Motor neuron (in vitro differentiated cells): ENCODE results near the gene SARS2. TPM values are rescaled to one million over a fixed set of nuclear protein-coding genes. Genes with fewer than 3 reads are reported as not detected.
"Not testable (repeated sequence)": the region's sequence is repeated elsewhere in the genome, so short reads cannot be mapped to it uniquely, and the experiment has no call there.

ENCODE experiments used
- ATAC-seq, 8 experiments: fragments of 200-7000 bp; cut with Tn5 transposase; replicated peaks in 6 of 8; 2 replicates each; pipeline ENCODE4 v1.8.0; 2021; ENCODE audit warnings: mild to moderate bottlenecking in 8 of 8, moderate library complexity in 8 of 8
- H3K27ac ChIP-seq, 2 donors: fragments of 250-450 bp; sonication (Bioruptor Pico); 2 replicates each; pipeline ENCODE4 v1.9.0; 2021; ENCODE audit warnings: antibody characterized with exemption in 2 of 2, mild to moderate bottlenecking in 2 of 2, moderate library complexity in 1 of 2
- H3K4me1 ChIP-seq, 2 donors: fragments of 250-450 bp; sonication (Bioruptor Pico); replicated peaks in 1 of 2; 2 replicates each; pipeline ENCODE4 v1.6.1; 2021; ENCODE audit warnings: antibody characterized with exemption in 2 of 2, mild to moderate bottlenecking in 2 of 2, moderate library complexity in 1 of 2
- H3K4me3 ChIP-seq, 5 donors: fragments of 250-450 bp; sonication (Bioruptor Pico); 2 replicates each; pipeline ENCODE4 v1.9.0; 2021; ENCODE audit warnings: antibody characterized with exemption in 5 of 5, mild to moderate bottlenecking in 5 of 5, moderate library complexity in 4 of 5
- WGBS, 10 experiments: fragments of 450-650 bp; shearing (Covaris generic); methylation state at CpG; one replicate each; pipeline ENCODE4 v1.0.0; 2022; 5-methylcytosine and 5-hydroxymethylcytosine counted together
- in situ Hi-C, 9 experiments: fragments of 400-800 bp; cut with MboI; loops; one replicate each; pipeline ENCODE4 v1.15.0; 2021; ENCODE audit warnings: low sequenced_read_pairs in 9 of 9, low pct_unique_long_range_greater_than_20kb in 2 of 9; ENCODE audit not compliant: unreplicated experiment in 9 of 9
- total RNA-seq, 8 experiments: library from RNA; unstranded; fragments of 300-600 nt; gene quantifications; 2 replicates each; pipeline versions ENCODE4 v1.2.3 to v1.2.4, GENCODE V29; 2022

SARS2 gene
- total RNA-seq, 8 experiments from 2014 or later: 8.4 to 53.6 (median 19.1) TPM

- 0 to 60% (median 28%) methylated on average over 1 to 7 of the region's 25 CpGs; no CpG with 5 or more reads in 1 of the 10 experiments for WGBS, 10 experiments
- Histone ChIP-seq H3K4me3 (peak overlapping the region; percentile 81 to 98 (median 93)), H3K27ac (peak overlapping the region; percentile 28 to 31), H3K4me1 (peaks cover 6 to 8% of the 10 kb centered on the region in 2 donors)
- in situ Hi-C loops: no loop called here
- peak in 1 of 8 experiments; percentile 0 for ATAC-seq
These were observed 31.6 kb downstream of the SARS2 start for GRCh38 chr19:38898788-38899446.

DNA sequence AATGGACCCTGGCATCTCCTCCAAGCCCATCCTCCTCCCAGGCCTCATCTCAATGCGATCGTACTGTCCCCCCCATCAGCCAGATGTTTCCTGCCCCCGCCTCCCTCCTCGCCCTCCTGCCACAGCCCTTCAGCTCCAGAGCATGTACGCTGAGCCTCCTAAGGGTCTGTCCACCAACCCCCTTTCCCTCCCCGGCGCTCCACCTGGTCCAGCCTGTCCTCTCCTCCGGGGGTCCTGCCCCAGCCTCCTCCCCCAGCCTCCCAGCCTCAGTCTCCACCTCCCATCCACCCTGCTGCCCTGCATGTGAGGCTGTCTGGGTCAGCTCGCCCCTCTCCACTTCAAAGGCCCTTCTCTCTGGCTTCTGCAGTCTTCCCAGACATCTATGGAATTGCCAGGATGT lies 35.6 kb downstream of the SARS2 start:
- no peak overlapping the region for H3K27ac ChIP-seq
- WGBS, 10 experiments: no CpG with 5 or more reads among the region's 9 CpGs
- in situ Hi-C loops: no loop called here
- H3K4me3 ChIP-seq: no peak overlapping the region
- no peak for ATAC-seq
- H3K4me1 ChIP-seq: peaks cover 5 to 6% of the 10 kb centered on the region in 2 donors

GRCh38 chr19:38893341-38893771 lies 37.2 kb downstream of the SARS2 start:
- in situ Hi-C loops: no loop called here
- Histone ChIP-seq H3K4me3 (no peak overlapping the region), H3K4me1 (peaks cover under 1 to 2% of the 10 kb centered on the region in 2 donors), H3K27ac (no peak overlapping the region)
- no peak for ATAC-seq
- 83 to 92% methylated on average over 2 of the region's 14 CpGs; no CpG with 5 or more reads in 8 of the 10 experiments for WGBS, 10 experiments

- WGBS, 10 experiments: 64 to 100% (median 89%) methylated on average over 1 to 5 of the region's 5 CpGs; no CpG with 5 or more reads in 3 of the 10 experiments
- Histone ChIP-seq H3K4me1 (no peaks in the 10 kb centered on the region), H3K4me3 (no peak overlapping the region), H3K27ac (no peak overlapping the region)
- no peak for ATAC-seq
- in situ Hi-C loops: no loop called here
These were observed 37.7 kb downstream of the SARS2 start for GRCh38 chr19:38892841-38893240.

DNA sequence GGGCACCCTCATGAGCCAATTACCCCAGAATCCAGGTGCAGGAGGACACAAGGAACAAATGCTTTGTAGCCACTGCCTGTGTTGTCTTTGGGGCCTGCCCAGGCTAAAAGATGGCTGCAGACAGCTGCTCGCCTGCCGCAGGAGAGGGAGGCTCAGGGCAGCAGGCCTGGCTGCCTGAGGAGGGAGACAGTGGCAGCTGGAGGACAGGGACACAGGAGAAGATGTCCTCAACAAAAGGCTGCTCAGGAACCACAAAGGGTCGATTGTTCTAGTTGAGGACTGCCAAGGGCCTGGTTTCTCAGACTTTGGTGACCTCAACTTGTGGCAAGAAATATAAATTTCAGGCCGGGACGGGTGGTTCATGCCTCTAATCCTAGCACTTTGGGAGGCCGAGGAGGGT lies 38.8 kb downstream of the SARS2 start:
- Histone ChIP-seq H3K4me1 (no peaks in the 10 kb centered on the region), H3K4me3 (no peak overlapping the region), H3K27ac (no peak overlapping the region)
- in situ Hi-C loops: no loop called here
- WGBS, 10 experiments: 50 to 100% (median 61%) methylated on average over 1 to 3 of the region's 6 CpGs; no CpG with 5 or more reads in 4 of the 10 experiments
- no peak for ATAC-seq

- H3K4me1 ChIP-seq: no peaks in the 10 kb centered on the region
- no peak overlapping the region for H3K27ac ChIP-seq
- in situ Hi-C loops: no loop called here
- no peak for ATAC-seq
- no peak overlapping the region for H3K4me3 ChIP-seq
These were observed 39.9 kb downstream of the SARS2 start for GRCh38 chr19:38890686-38891085.

DNA sequence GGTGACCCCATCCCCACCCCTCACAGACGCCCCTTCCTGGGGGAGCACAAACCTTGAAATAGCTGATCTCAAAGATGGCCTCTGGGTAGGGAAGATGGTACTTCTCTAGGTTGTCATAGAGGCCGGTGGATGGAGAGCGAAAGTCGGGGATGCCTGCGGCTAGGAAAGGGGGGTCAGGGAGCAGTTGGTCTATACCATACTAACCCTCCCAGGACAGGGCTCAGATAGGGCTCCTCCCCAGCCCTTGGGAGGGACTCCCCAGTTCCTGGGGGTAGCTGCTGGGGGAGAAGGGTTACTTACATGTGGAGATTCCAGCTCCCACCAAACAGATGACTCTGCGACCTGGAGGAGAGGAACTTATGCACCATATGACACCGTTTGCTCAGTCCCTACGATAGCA lies 40.8 kb downstream of the SARS2 start:
- Histone ChIP-seq H3K4me1 (no peaks in the 10 kb centered on the region), H3K4me3 (no peak overlapping the region), H3K27ac (no peak overlapping the region)
- 7 to 100% (median 79%) methylated on average over 1 to 4 of the region's 8 CpGs; no CpG with 5 or more reads in 4 of the 10 experiments for WGBS, 10 experiments
- ATAC-seq: no peak
- in situ Hi-C loops: no loop called here

GRCh38 chr19:38888876-38889275 lies 41.7 kb downstream of the SARS2 start:
- no peak overlapping the region for H3K4me3 ChIP-seq
- in situ Hi-C loops: no loop called here
- no peaks in the 10 kb centered on the region for H3K4me1 ChIP-seq
- no peak for ATAC-seq
- no peak overlapping the region for H3K27ac ChIP-seq
- 80 to 100% (median 90%) methylated on average over 2 to 7 of the region's 17 CpGs; no CpG with 5 or more reads in 7 of the 10 experiments for WGBS, 10 experiments

DNA sequence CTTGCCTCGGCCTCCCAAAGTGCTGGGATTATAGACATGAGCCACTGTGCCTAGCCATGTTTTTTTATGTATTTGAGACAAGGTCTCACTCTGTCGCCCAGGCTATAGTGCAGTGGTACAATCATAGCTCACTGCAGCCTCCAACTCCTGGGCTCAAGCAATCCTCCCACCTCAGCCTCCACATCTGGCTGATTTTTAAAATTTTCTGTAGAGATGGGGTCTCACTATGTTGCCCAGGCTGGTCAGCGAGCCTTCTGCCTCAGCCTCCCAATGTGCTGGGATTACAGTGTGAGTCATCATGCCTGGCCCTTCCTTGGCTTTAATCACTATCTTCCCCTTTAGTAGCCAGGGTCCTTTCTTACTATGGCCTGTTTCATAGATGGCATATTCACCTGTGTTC lies 45.9 kb downstream of the SARS2 start:
- in situ Hi-C loops, H3K4me1 ChIP-seq, ATAC-seq, H3K27ac ChIP-seq, H3K4me3 ChIP-seq: not testable (repeated sequence)
- 67 to 100% (median 89%) methylated on average over 1 to 3 of the region's 3 CpGs; no CpG with 5 or more reads in 5 of the 10 experiments for WGBS, 10 experiments

DNA sequence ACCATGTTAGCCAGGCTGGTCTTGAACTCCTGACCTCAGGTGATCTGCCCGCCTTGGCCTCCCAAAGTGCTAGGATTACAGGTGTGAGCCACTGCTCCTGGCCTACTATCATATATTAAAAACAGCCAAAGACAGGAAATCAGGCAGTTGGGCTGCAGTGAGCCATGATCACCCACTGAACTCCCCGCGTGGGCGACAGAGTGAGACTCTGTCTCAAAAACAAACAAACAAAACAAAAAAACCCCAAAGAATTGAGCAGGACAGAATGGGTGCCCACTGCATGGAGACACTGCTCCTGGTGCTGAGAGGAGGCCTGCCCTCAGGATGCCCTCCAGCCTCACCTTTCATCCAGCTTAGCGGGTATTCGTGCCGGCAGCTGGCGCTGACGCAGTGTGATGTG lies 47.3 kb downstream of the SARS2 start:
- in situ Hi-C loops: no loop called here
- no peak overlapping the region for H3K4me3 ChIP-seq
- no peak for ATAC-seq
- no peak overlapping the region for H3K27ac ChIP-seq
- peaks cover 0 to 5% of the 10 kb centered on the region in 2 donors for H3K4me1 ChIP-seq
- WGBS, 10 experiments: 87 to 100% (median 96%) methylated on average over 1 to 8 of the region's 9 CpGs; no CpG with 5 or more reads in 4 of the 10 experiments

DNA sequence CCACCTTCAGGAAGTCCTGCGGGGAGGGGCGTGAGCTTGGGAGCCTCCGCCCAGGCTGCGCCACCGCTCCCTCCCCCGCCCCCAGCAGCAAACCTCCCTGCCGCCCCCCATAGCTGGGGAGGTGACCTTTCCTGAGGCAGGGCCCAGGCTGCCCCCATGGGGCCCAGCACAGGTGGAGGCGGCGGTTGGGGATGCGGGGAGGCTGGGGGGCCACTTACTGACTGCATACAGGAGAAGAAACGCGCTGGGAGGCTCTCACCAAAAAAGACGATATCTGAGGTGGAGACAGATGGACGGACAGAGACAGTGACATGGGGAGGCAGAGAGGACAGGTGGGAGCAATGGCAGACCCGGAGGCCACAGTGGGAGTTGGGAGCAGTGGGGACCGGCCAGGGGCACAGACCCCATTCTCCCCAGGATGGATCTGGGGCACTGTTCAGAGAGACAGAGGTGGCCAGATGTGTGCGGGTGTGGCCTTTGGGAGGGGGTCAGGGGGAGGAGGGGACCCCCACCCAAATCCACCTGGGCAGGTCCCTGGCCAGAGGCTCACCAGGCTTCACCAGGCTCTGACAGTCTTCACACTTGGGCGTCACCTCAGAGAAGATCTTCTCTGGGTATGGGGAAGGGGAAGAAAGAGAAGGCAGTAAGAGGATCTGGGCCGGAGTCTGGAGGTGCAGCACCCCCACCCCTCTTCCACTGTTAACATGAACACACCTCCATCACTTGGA lies 49.5 kb downstream of the SARS2 start:
- WGBS, 10 experiments: 100% methylated on average over 1 of the region's 19 CpGs; no CpG with 5 or more reads in 9 of the 10 experiments
- Histone ChIP-seq H3K27ac (no peak overlapping the region), H3K4me1 (peaks cover 0 to 11% of the 10 kb centered on the region in 2 donors), H3K4me3 (no peak overlapping the region)
- in situ Hi-C loops: no loop called here
- ATAC-seq: no peak

- Histone ChIP-seq H3K4me1 (peaks cover 0 to 11% of the 10 kb centered on the region in 2 donors), H3K27ac (no peak overlapping the region), H3K4me3 (no peak overlapping the region)
- in situ Hi-C loops: no loop called here
- ATAC-seq: no peak
- WGBS, 10 experiments: 100% methylated on average over 2 of the region's 19 CpGs; no CpG with 5 or more reads in 9 of the 10 experiments
These were observed 50.3 kb downstream of the SARS2 start for GRCh38 chr19:38880076-38880881.

DNA sequence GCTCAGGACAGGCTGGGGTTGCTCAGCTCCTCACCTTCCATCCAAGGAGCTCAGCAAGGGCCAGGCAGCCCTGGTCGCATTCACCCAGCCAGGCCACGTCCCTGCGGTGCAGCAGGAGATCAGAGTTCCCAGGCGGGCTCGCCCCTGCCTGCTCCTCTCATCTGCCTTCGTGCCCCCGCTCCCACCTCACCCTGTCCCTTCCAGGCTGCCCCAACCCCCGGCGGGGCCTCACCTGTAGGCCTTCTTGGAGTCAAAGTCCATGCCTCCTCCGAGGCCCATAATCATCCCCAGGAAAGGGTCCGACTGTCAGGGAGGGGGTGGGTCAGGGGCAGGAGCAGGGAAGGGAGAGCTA lies 51.2 kb downstream of the SARS2 start:
- no peak overlapping the region for H3K27ac ChIP-seq
- H3K4me3 ChIP-seq: no peak overlapping the region
- 80% methylated on average over 1 of the region's 11 CpGs; no CpG with 5 or more reads in 9 of the 10 experiments for WGBS, 10 experiments
- no peak for ATAC-seq
- in situ Hi-C loops: no loop called here
- peaks cover 0 to 11% of the 10 kb centered on the region in 2 donors for H3K4me1 ChIP-seq
